H1 (cell line): ENCODE results near the gene TMIGD2. TPM values are rescaled to one million over a fixed set of nuclear protein-coding genes. Genes with fewer than 3 reads are reported as not detected.

Experiments
- CHD7 ChIP-seq: fragments of 300-600 bp; sonication (generic); IDR thresholded peaks from 2 replicates; pipeline ENCODE4 v1.7.1; 2012; ENCODE audit warnings: low read length, moderate library complexity, mild to moderate bottlenecking, inconsistent platforms; ENCODE audit not compliant: insufficient replicate concordance
- KDM5A ChIP-seq: fragments of 200-600 bp; IDR thresholded peaks from 2 replicates; pipeline ENCODE4 v1.7.1; 2012; ENCODE audit warnings: mild to moderate bottlenecking, low read length, inconsistent platforms, mixed read lengths
- SP2 ChIP-seq: IDR thresholded peaks from 2 replicates; pipeline ENCODE4 v1.6.1; 2012; ENCODE audit warnings: mild to moderate bottlenecking, low read length, inconsistent platforms
- SP4 ChIP-seq: IDR thresholded peaks from 2 replicates; pipeline ENCODE4 v1.6.1; 2012; ENCODE audit warnings: low read length, inconsistent platforms
- polyA plus RNA-seq, 7 experiments: library from polyadenylated mRNA; depleted of rRNA in 3 of 7; stranded (reverse) in 5 of 7; unstranded in 2 of 7; fragments of >200 nt in 5 of 7; fragments of 200-250 nt in 2 of 7; gene quantifications; 1 replicate in 5 of 7; 2 replicates in 1 of 7; 4 replicates in 1 of 7; pipeline versions ENCODE4 v1.2.1 to v1.2.3, GENCODE V29; 2011 to 2013; ENCODE audit warnings: missing spikeins in 2 of 7, mixed read lengths in 2 of 7
- total RNA-seq: library from RNA; stranded (reverse); fragmentation: NEBNext Ultra II Directional; extraction: Animal tissue kit (Norgen Biotek cat#: 25700); gene quantifications from 2 replicates; pipeline ENCODE4 v1.2.1, GENCODE V29; 2021

Gene TMIGD2
- total and polyA plus RNA-seq, 2 of the 8 experiments (the other 6 are each of a cell fraction or from before 2014, with no cell fraction given): 0.39 to 0.41 TPM

DNA sequence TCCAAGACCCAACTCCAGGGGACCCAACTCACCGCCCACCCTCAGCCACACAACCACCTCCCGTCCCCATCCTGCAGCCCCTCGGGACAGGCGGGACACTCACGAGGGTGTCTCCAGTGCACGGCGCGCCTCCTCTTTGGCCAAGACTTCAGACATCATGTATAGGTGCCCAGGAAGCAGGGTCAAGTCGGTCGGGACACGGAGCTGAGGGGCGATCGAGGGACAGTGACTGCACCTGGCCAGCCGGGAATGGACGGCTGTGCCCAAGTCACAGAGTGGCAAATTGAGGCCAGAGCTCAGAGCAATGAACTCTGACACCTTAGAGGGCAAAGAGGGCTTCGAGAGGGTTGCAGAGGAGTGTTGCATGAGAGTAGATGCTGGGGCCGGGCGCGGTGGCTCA, 27.7 kb upstream of the TMIGD2 start (continued):
- no peak for TF ChIP-seq CHD7
- no peak for TF ChIP-seq SP2
- no peak for TF ChIP-seq KDM5A
- TF ChIP-seq SP4: no peak
